SU-DHL-6 (cell line): ENCODE data around the gene FDXR.

Experiments used
- EZH2phosphoT487 ChIP-seq: fragments of 200-600 bp; sonication (generic), shearing (Covaris generic); conservative IDR thresholded peaks from 2 replicates; pipeline ENCODE4 v1.6.1; 2018; ENCODE audit warnings: mild to moderate bottlenecking, antibody characterized with exemption, low read length, moderate library complexity, mixed read lengths
- TF ChIP-seq, protein P1 (sequence below): fragments of 200-600 bp; sonication (generic); IDR thresholded peaks from one replicate; pipeline ENCODE4 v1.5.1; 2017; ENCODE audit warnings: antibody characterized with exemption, mild to moderate bottlenecking, low read length, moderate library complexity; ENCODE audit not compliant: insufficient read depth, poor library complexity, severe bottlenecking

DNA sequence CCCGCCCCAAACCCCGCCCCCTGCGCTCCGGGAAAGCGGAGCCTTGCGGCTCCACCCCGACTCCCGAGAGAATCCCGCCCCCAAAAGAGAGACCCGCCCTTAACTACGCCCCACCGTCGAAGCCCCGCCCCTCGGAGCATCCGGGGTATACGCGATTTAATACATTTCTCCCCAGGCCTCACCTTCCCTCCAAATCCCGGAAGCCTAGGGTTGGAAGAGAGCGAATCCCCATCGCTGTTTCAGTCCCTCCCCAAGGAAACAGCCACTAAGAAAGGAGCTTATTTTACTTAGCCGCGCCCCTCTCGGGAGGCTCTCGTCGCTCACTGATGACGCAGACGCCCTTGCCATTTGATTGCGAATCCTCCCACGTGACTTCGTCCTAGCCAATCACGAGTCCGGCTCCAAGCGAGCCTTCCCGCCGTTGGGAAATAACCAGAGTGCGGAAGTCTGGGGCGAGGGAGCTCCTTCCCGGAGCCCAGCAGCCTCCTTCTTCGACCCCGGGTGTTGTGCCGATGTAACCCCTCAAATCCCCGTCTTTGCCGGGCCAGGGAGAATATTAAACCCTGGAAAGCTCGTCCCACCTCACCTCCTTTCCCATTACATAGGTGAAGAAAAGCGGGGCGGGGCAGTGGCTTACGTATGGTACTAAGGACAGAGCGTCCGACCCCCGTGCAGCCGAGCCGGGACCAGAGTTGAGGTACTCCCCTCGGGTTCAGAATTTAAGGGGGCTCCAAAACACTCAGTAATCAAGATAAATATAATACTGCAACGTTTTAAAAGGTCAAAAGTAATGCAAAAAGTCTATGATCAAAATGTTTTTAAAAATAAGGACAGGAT lies 461 bp upstream of the FDXR start:
- TF ChIP-seq, protein P1, sequence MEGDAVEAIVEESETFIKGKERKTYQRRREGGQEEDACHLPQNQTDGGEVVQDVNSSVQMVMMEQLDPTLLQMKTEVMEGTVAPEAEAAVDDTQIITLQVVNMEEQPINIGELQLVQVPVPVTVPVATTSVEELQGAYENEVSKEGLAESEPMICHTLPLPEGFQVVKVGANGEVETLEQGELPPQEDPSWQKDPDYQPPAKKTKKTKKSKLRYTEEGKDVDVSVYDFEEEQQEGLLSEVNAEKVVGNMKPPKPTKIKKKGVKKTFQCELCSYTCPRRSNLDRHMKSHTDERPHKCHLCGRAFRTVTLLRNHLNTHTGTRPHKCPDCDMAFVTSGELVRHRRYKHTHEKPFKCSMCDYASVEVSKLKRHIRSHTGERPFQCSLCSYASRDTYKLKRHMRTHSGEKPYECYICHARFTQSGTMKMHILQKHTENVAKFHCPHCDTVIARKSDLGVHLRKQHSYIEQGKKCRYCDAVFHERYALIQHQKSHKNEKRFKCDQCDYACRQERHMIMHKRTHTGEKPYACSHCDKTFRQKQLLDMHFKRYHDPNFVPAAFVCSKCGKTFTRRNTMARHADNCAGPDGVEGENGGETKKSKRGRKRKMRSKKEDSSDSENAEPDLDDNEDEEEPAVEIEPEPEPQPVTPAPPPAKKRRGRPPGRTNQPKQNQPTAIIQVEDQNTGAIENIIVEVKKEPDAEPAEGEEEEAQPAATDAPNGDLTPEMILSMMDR: no peak
- TF ChIP-seq EZH2phosphoT487: no peak
